Measurements from ENCODE around the gene MUC12. TPM values are rescaled to one million over a fixed set of nuclear protein-coding genes. Genes with fewer than 3 reads are reported as not detected.
"Not testable (repeated sequence)": the region's sequence is repeated elsewhere in the genome, so short reads cannot be mapped to it uniquely, and the experiment has no call there.

MUC12 gene
- total RNA-seq, 1 donor from 2014 or later = 1.4 TPM

- peaks cover 11% of the 10 kb centered on the region for H3K9me3 Mint-ChIP-seq
- no peak overlapping the region for H3K27ac Mint-ChIP-seq
- no peak overlapping the region for H3K4me3 Mint-ChIP-seq
- H3K4me1 Mint-ChIP-seq = no peaks in the 10 kb centered on the region
- no peak for DNase-seq (ENCODE audit: low spot score in 2 of 2, unreplicated experiment in 2 of 2)
- TF ChIP-seq, protein P1, sequence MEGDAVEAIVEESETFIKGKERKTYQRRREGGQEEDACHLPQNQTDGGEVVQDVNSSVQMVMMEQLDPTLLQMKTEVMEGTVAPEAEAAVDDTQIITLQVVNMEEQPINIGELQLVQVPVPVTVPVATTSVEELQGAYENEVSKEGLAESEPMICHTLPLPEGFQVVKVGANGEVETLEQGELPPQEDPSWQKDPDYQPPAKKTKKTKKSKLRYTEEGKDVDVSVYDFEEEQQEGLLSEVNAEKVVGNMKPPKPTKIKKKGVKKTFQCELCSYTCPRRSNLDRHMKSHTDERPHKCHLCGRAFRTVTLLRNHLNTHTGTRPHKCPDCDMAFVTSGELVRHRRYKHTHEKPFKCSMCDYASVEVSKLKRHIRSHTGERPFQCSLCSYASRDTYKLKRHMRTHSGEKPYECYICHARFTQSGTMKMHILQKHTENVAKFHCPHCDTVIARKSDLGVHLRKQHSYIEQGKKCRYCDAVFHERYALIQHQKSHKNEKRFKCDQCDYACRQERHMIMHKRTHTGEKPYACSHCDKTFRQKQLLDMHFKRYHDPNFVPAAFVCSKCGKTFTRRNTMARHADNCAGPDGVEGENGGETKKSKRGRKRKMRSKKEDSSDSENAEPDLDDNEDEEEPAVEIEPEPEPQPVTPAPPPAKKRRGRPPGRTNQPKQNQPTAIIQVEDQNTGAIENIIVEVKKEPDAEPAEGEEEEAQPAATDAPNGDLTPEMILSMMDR (IDR thresholded peaks at IDR 0.05; ENCODE audit: unreplicated experiment) = no peak
- no peaks in the 10 kb centered on the region for H3K36me3 Mint-ChIP-seq
- H3K27me3 Mint-ChIP-seq (ENCODE audit: low read depth) = peaks cover 26% of the 10 kb centered on the region
These were observed 6.0 kb downstream of the MUC12 start for GRCh38 chr7:100975371-100975821.

DNA sequence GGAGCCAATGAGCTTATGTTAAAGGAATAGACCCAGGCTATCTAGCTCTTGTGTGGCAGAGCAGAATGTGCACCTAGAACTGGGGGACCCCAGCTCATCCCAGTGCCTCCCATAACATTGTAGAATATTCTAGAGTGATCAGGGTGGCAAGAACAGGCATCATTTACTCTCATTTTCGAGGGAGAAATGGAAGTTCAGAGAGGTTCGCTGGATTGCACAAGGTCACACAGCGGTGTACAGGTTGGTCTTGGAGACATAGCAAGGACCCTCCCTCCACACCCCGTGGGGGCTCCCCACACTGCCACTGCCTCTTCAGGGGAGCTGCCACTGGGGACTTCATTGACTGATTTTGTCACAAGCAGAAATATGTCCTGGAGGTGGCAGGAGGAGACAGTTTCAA, 8.9 kb downstream of the MUC12 start:
- Mint-ChIP-seq H3K4me1 (no peaks in the 10 kb centered on the region), H3K27me3 (ENCODE audit: low read depth) (peaks cover 6% of the 10 kb centered on the region), H3K4me3 (no peak overlapping the region), H3K27ac (no peak overlapping the region), H3K36me3 (no peaks in the 10 kb centered on the region), H3K9me3 (peaks cover 11% of the 10 kb centered on the region)
- TF ChIP-seq, protein P1 (IDR thresholded peaks at IDR 0.05; ENCODE audit: unreplicated experiment) = no peak
- no peak for DNase-seq (ENCODE audit: low spot score in 2 of 2, unreplicated experiment in 2 of 2)

DNA sequence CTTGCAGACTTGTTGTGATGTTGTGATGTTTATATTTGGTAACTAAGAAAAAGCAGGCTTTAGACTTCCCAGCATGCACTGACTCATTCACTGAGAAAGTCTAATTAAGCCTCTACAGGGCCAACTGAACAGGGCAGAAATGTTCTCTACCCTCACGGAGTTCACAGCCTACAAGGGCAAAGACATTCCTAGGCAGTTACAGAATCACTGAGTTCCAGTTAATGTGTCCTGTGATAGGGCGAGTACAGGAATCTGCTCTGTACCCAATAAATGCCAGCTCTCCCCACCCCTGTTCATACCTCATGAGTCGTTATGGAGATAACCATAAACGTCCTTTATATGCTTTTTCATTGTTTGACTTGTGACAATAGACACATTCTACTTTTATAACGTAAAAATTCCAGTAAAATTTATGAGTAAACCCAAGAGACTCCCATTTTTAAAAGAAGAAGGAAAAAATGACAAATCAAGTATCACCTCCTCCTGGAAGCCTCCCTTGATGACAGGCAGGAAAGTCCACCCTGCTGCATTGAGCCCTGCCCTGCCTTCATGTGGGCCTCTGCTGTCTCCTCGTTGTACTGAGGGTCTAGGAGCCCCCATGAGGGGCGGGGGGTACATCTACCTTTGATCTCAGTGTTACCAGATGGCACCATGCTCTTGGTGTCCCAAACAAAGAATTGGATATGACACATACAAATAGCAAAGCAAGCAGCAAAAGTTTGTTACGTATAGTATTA, 14.3 kb downstream of the MUC12 start:
- TF ChIP-seq, protein P1 (IDR thresholded peaks at IDR 0.05; ENCODE audit: unreplicated experiment) = no peak
- Mint-ChIP-seq H3K9me3 (no peaks in the 10 kb centered on the region), H3K4me3 (no peak overlapping the region), H3K27ac (no peak overlapping the region), H3K4me1 (no peaks in the 10 kb centered on the region), H3K36me3 (no peaks in the 10 kb centered on the region), H3K27me3 (ENCODE audit: low read depth) (no peaks in the 10 kb centered on the region)
- no peak for DNase-seq (ENCODE audit: low spot score in 2 of 2, unreplicated experiment in 2 of 2)

DNA sequence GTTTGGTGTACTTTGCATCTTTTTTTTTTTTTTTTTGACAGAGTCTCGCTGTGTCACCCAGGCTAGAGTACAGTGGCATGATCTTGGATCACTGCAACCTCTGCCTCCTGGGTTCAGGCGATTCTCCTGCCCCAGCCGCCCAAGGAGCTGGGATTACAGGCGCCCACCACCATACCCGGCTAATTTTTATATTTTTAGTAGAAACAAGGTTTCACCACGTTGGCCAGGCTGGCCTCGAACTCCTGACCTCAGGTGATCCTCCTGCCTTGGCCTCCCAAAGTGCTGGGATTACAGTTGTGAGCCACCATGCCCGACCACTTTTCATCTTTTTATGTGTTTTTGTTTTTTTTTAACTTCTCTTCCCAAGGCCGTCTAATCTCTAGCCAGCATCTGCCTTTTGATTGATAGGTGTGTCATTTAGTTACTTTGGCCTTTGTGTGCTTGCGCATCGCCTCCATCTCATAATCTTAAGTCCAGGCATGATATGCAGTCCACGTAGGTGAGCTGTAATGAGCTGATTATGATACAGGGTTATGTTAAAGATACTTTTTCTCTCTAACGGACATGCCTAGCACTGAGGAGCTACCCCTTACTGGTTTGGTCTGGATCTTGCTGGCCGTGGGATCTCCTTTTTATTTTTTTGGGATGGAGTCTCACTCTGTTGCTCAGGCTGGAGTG, 15.0 kb downstream of the MUC12 start:
- not testable (repeated sequence) for H3K4me3 Mint-ChIP-seq; H3K4me1 Mint-ChIP-seq; H3K9me3 Mint-ChIP-seq; H3K27me3 Mint-ChIP-seq (ENCODE audit: low read depth); H3K36me3 Mint-ChIP-seq; DNase-seq (ENCODE audit: low spot score in 2 of 2, unreplicated experiment in 2 of 2); H3K27ac Mint-ChIP-seq

- not testable (repeated sequence) for DNase-seq (ENCODE audit: low spot score in 2 of 2, unreplicated experiment in 2 of 2); H3K9me3 Mint-ChIP-seq; H3K4me1 Mint-ChIP-seq; H3K36me3 Mint-ChIP-seq; H3K27me3 Mint-ChIP-seq (ENCODE audit: low read depth); H3K4me3 Mint-ChIP-seq; H3K27ac Mint-ChIP-seq
These were observed 15.8 kb downstream of the MUC12 start for GRCh38 chr7:100985033-100985797.

DNA sequence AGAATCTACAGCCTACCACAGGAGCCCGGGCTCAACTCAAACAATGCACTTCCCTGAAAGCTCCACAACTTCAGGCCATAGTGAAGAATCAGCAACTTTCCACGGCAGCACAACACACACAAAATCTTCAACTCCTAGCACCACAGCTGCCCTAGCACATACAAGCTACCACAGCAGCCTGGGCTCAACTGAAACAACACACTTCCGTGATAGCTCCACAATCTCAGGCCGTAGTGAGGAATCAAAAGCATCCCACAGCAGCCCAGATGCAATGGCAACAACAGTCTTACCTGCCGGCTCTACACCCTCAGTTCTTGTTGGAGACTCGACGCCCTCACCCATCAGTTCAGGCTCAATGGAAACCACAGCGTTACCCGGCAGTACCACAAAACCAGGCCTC, 22.3 kb downstream of the MUC12 start:
- no peak overlapping the region for H3K4me3 Mint-ChIP-seq
- no peak overlapping the region for H3K27ac Mint-ChIP-seq
- TF ChIP-seq, protein P1 (IDR thresholded peaks at IDR 0.05; ENCODE audit: unreplicated experiment) = no peak
- H3K4me1 Mint-ChIP-seq = no peaks in the 10 kb centered on the region
- DNase-seq (ENCODE audit: low spot score in 2 of 2, unreplicated experiment in 2 of 2) = no peak
- no peaks in the 10 kb centered on the region for H3K9me3 Mint-ChIP-seq
- H3K36me3 Mint-ChIP-seq = no peaks in the 10 kb centered on the region
- no peaks in the 10 kb centered on the region for H3K27me3 Mint-ChIP-seq (ENCODE audit: low read depth)

GRCh38 chr7:100992280-100992679, 22.9 kb downstream of the MUC12 start:
- not testable (repeated sequence) for H3K36me3 Mint-ChIP-seq; H3K27me3 Mint-ChIP-seq (ENCODE audit: low read depth); H3K27ac Mint-ChIP-seq; H3K9me3 Mint-ChIP-seq; H3K4me3 Mint-ChIP-seq; DNase-seq (ENCODE audit: low spot score in 2 of 2, unreplicated experiment in 2 of 2); H3K4me1 Mint-ChIP-seq

GRCh38 chr7:100994671-100995070, 25.3 kb downstream of the MUC12 start:
- H3K4me1 Mint-ChIP-seq; H3K27ac Mint-ChIP-seq; H3K36me3 Mint-ChIP-seq; DNase-seq (ENCODE audit: low spot score in 2 of 2, unreplicated experiment in 2 of 2); H3K4me3 Mint-ChIP-seq; H3K27me3 Mint-ChIP-seq (ENCODE audit: low read depth); H3K9me3 Mint-ChIP-seq: not testable (repeated sequence)

GRCh38 chr7:100998530-100998929, 29.2 kb downstream of the MUC12 start:
- not testable (repeated sequence) for H3K9me3 Mint-ChIP-seq; DNase-seq (ENCODE audit: low spot score in 2 of 2, unreplicated experiment in 2 of 2); H3K4me3 Mint-ChIP-seq; H3K4me1 Mint-ChIP-seq; H3K36me3 Mint-ChIP-seq; H3K27ac Mint-ChIP-seq; H3K27me3 Mint-ChIP-seq (ENCODE audit: low read depth)

Measured in mesothelial cell of epicardium (in vitro differentiated cells).